Left lung (tissue), 10 donors: ENCODE measurements around the gene CST3. TPM values are rescaled to one million over a fixed set of nuclear protein-coding genes. Genes with fewer than 3 reads are reported as not detected.

Experiments
- ATAC-seq: fragments of 200-7000 bp; cut with Tn5 transposase; one replicate; pipeline ENCODE4 v1.9.1; 2020; ENCODE audit warnings: moderate library complexity
- DNase-seq, 4 donors: peaks; one replicate each; pipeline ENCODE4 v3.0.0-alpha.2; 2013 to 2020
- H3K27ac ChIP-seq, 2 donors: fragments of 200-600 bp; sonication (generic) in 1 of 2; one replicate each; pipeline versions ENCODE4 v1.5.0 to v1.8.0; 2020 to 2021
- H3K27me3 ChIP-seq, 2 donors: fragments of 200-600 bp; sonication (generic) in 1 of 2; one replicate each; pipeline versions ENCODE4 v1.5.0 to v1.8.0; 2020 to 2021
- H3K36me3 ChIP-seq, 2 donors: fragments of 200-600 bp; sonication (generic) in 1 of 2; one replicate each; pipeline versions ENCODE4 v1.5.0 to v1.8.0; 2020 to 2021
- H3K4me1 ChIP-seq, 2 donors: fragments of 200-600 bp; one replicate each; pipeline ENCODE4 v1.8.0; 2021
- H3K4me3 ChIP-seq, 2 donors: fragments of 200-600 bp; sonication (generic) in 1 of 2; one replicate each; pipeline versions ENCODE4 v1.5.0 to v1.8.0; 2020 to 2021; ENCODE audit warnings: mild to moderate bottlenecking in 1 of 2
- H3K9me3 ChIP-seq, 2 donors: fragments of 200-600 bp; sonication (generic) in 1 of 2; one replicate each; pipeline versions ENCODE4 v1.5.0 to v1.8.0; 2020 to 2021
- CTCF ChIP-seq, 2 donors: fragments of 200-600 bp; sonication (generic) in 1 of 2; IDR thresholded peaks; one replicate each; pipeline versions ENCODE4 v1.5.0 to v1.8.0; 2021; ENCODE audit warnings: antibody characterized with exemption in 2 of 2
- intact Hi-C, 2 donors: fragments of 100-400 bp; cut with DNase I; formaldehyde crosslinking; loops; one replicate each; pipeline versions ENCODE4 v1.11.2 to v1.14.2; 2022
- polyA plus RNA-seq, 6 donors: library from polyadenylated mRNA; unstranded; fragments of 120-200 nt; gene quantifications; one replicate each; pipeline ENCODE4 v1.2.1, GENCODE V29; 2013; ENCODE audit not compliant: insufficient read length in 6 of 6
- total RNA-seq, 2 donors: library from RNA; stranded (reverse); fragmentation: NEBNext Ultra II Directional; extraction: Animal tissue kit (Norgen Biotek cat#: 25700); gene quantifications; one replicate each; pipeline ENCODE4 v1.2.1, GENCODE V29; 2021
- donor health status: DM: no; HTN: yes; CAD: no.
- donor health status: DM: no; HTN: no; CAD: no.

CST3 gene
- total and polyA plus RNA-seq, 8 donors, result 145 to 714 (median 163) TPM

DNA sequence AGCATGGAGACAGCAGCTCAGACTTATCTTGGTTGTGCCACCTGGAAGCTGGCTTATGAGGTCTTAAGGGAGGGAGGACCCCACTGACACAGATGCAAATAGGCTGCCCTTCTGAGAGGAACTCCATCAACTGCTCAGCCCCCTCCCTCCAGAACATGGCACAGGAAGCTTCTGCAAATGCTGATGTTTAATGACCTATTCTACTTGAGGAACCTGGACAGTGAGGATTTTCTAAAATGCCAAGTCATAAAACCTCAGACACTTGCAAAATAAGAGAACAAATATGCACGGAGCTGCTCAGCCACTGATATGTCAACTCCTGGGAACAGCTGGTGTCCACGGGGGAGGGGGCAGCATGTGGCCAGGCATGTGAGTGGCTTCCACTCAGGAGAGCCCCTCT, 35.5 kb downstream of the CST3 start:
- H3K4me3 ChIP-seq, result no peak overlapping the region
- DNase-seq (no peak), ATAC-seq (no peak)
- H3K9me3 ChIP-seq, result no peaks in the 10 kb centered on the region
- intact Hi-C loops, result loop anchor here in 1 of 2 donors (10.0 kb wide), 1 partner anchor 157 kb away; no protein-coding TSS in a partner anchor
- no peak overlapping the region for H3K27ac ChIP-seq
- H3K27me3 ChIP-seq, result no peaks in the 10 kb centered on the region
- H3K36me3 ChIP-seq, result no peaks in the 10 kb centered on the region
- no peak for TF ChIP-seq CTCF (IDR thresholded peaks at IDR 0.05)
- H3K4me1 ChIP-seq, result peaks cover 0 to 4% of the 10 kb centered on the region in 2 donors

- H3K36me3 ChIP-seq, result no peaks in the 10 kb centered on the region
- no peaks in the 10 kb centered on the region for H3K9me3 ChIP-seq
- DNase-seq (no peak), ATAC-seq (no peak)
- intact Hi-C loops, result loop anchor here in 1 of 2 donors (10.0 kb wide), 1 partner anchor 157 kb away; no protein-coding TSS in a partner anchor
- no peak overlapping the region for H3K4me3 ChIP-seq
- H3K27ac ChIP-seq, result no peak overlapping the region
- no peak for TF ChIP-seq CTCF (IDR thresholded peaks at IDR 0.05)
- no peaks in the 10 kb centered on the region for H3K27me3 ChIP-seq
- H3K4me1 ChIP-seq, result peaks cover 0 to 2% of the 10 kb centered on the region in 2 donors
These were observed 36.0 kb downstream of the CST3 start for GRCh38 chr20:23601715-23602114.

- intact Hi-C loops, result no loop called here
- DNase-seq, result no peak
- H3K9me3 ChIP-seq, result no peaks in the 10 kb centered on the region
- H3K36me3 ChIP-seq, result no peaks in the 10 kb centered on the region
- H3K4me1 ChIP-seq, result no peaks in the 10 kb centered on the region
- no peaks in the 10 kb centered on the region for H3K27me3 ChIP-seq
- H3K4me3 ChIP-seq, result no peak overlapping the region
- TF ChIP-seq CTCF (IDR thresholded peaks at IDR 0.05), result no peak
- no peak for ATAC-seq
- no peak overlapping the region for H3K27ac ChIP-seq
These were observed 39.3 kb downstream of the CST3 start for GRCh38 chr20:23598481-23598880.

DNA sequence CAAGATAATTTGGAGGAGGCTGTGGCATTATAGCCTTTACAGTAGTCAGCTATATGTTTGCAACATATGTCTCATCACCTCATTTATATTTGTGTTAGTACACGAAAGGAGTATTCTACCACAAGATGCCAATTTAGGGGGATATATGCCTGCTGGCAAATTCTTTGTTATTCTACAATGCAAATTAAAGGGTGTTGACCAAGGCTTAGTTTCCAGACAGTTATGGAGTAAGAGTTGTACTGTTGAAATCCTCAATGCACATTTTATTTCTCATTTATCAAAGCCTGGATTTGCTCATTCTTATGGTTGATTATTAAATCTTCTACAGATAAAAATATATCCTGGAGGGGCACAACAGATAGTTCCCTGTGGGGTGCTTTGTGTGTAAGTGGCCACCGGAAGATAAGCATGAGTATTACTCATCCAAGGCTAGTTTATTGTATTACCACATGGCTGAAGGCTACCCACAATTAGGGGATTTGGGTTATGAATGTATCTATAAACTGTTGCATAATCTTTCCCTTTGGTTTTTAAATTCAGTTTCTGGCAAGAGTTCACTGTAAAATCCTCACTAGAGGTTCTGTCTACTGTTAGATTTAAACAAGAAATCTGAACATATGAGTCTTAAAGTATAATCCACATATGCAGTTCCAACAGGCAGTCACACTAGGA, 41.0 kb downstream of the CST3 start:
- DNase-seq (no peak), ATAC-seq (no peak)
- Histone ChIP-seq H3K9me3 (no peaks in the 10 kb centered on the region), H3K36me3 (no peaks in the 10 kb centered on the region), H3K27me3 (no peaks in the 10 kb centered on the region), H3K4me3 (no peak overlapping the region), H3K27ac (no peak overlapping the region), H3K4me1 (no peaks in the 10 kb centered on the region)
- TF ChIP-seq CTCF (IDR thresholded peaks at IDR 0.05), result no peak
- intact Hi-C loops, result no loop called here

GRCh38 chr20:23595941-23596340, 41.8 kb downstream of the CST3 start:
- Histone ChIP-seq H3K9me3 (no peaks in the 10 kb centered on the region), H3K36me3 (no peaks in the 10 kb centered on the region), H3K27me3 (no peaks in the 10 kb centered on the region), H3K4me1 (no peaks in the 10 kb centered on the region), H3K27ac (no peak overlapping the region), H3K4me3 (no peak overlapping the region)
- ATAC-seq (no peak), DNase-seq (no peak)
- intact Hi-C loops, result no loop called here
- TF ChIP-seq CTCF (IDR thresholded peaks at IDR 0.05), result no peak
